Transverse colon (tissue), 4 donors: Measurements from ENCODE around the gene IL1RL2. TPM values are rescaled to one million over a fixed set of nuclear protein-coding genes. Genes with fewer than 3 reads are reported as not detected.

Source experiments
- DNase-seq: peaks from one replicate; pipeline ENCODE4 v3.0.0-alpha.2; 2019
- H3K27ac ChIP-seq, 4 donors: fragments of 200-600 bp; sonication (generic); 2 replicates each; pipeline ENCODE4 v1.5.1; 2016 to 2018; ENCODE audit warnings: inconsistent platforms in 4 of 4
- H3K27me3 ChIP-seq: fragments of 200-600 bp; sonication (generic); 2 replicates; pipeline ENCODE4 v1.5.1; 2017; ENCODE audit warnings: inconsistent platforms
- H3K36me3 ChIP-seq, 4 donors: fragments of 200-600 bp; sonication (generic); 2 replicates each; pipeline ENCODE4 v1.5.1; 2017 to 2019; ENCODE audit warnings: inconsistent platforms in 4 of 4
- H3K4me1 ChIP-seq, 4 donors: fragments of 200-600 bp; sonication (generic); 2 replicates each; pipeline ENCODE4 v1.5.1; 2017 to 2020; ENCODE audit warnings: inconsistent platforms in 4 of 4
- H3K4me3 ChIP-seq, 4 donors: fragments of 200-600 bp; sonication (generic); 1 replicate in 1 of 4; 2 replicates in 3 of 4; pipeline versions ENCODE4 v1.5.1 to v1.6.1; 2017 to 2019; ENCODE audit warnings: inconsistent platforms in 4 of 4
- H3K9me3 ChIP-seq, 2 donors: fragments of 200-600 bp; sonication (generic); 2 replicates each; pipeline ENCODE4 v1.5.1; 2017 to 2019; ENCODE audit warnings: inconsistent platforms in 2 of 2
- EP300 ChIP-seq: sonication (generic); formaldehyde crosslinking; IDR thresholded peaks from one replicate; pipeline ENCODE4 v1.6.1; 2017; ENCODE audit warnings: antibody characterized with exemption, low read depth
- POLR2A ChIP-seq: fragments of 450-650 bp; IDR thresholded peaks from one replicate; pipeline ENCODE4 v1.6.1; 2016; ENCODE audit warnings: antibody characterized with exemption, mild to moderate bottlenecking, moderate library complexity
- POLR2AphosphoS5 ChIP-seq, 3 donors: sonication (generic); formaldehyde crosslinking; IDR thresholded peaks; one replicate each; pipeline ENCODE4 v1.6.1; 2016; ENCODE audit warnings: antibody characterized with exemption in 3 of 3
- WGBS, 2 donors: methylation state at CpG; one replicate each; pipeline ENCODE4 v1.1.5; 2018; ENCODE audit warnings: low coverage in 1 of 2; 5-methylcytosine and 5-hydroxymethylcytosine counted together
- in situ Hi-C, 4 donors: fragments of 200-750 bp; cut with MboI; loops; one replicate each; pipeline versions ENCODE4 v1.15.0 to v1.15.1; 2017; ENCODE audit warnings: low sequenced_read_pairs in 3 of 4, low pct_ligation_motif_present in 1 of 4, low pct_unique_long_range_greater_than_20kb in 1 of 4
- intact Hi-C: fragments of 100-400 bp; cut with DNase I; formaldehyde crosslinking; loops from one replicate; pipeline ENCODE4 v1.15.1; 2023; ENCODE audit warnings: low total_unique reads
- total RNA-seq, 4 donors: library from RNA; depleted of rRNA; stranded (reverse); fragments of >200 nt; gene quantifications; one replicate each; pipeline ENCODE4 v1.1.0, GENCODE V29; 2016
- TF ChIP-seq, protein P1 (sequence below), 5 experiments: fragments of 200-600 bp in 3 of 5; fragments of 450-650 bp in 2 of 5; sonication (generic) in 3 of 5; IDR thresholded peaks; 1 replicate in 2 of 5; 2 replicates in 3 of 5; pipeline ENCODE4 v1.5.1; 2016 to 2017; ENCODE audit warnings: antibody characterized with exemption in 5 of 5, inconsistent platforms in 3 of 5, mild to moderate bottlenecking in 2 of 5, moderate library complexity in 1 of 5

Gene IL1RL2
- total RNA-seq, 4 donors from 2014 or later, result 1.5 to 1.9 TPM; not detected in 2

- DNase-seq, result no peak
Observed at GRCh38 chr2:102253753-102254150, 66.9 kb downstream of the IL1RL2 start.

DNA sequence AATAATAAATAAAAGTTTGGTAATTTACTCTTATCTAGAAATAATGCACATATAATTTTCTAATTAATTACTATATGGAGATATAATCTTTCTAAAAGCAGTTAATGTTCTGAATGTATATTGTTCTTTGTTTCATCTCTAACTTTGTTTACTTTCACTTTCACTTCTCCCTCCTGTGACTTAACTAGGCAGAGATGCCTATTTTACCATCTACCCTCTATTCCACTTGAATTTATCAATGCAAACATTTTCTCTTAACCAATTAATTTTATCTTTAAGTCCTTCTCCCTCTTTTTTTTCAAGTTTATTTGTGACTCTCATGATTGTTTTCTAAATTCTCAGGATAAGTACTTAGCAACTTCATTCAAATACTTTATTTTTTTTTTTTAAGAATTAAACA, 69.5 kb downstream of the IL1RL2 start:
- Histone ChIP-seq H3K4me1 (peaks cover 0 to 7% (median 3%) of the 10 kb centered on the region in 4 donors), H3K4me3 (no peak overlapping the region), H3K27ac (no peak overlapping the region), H3K27me3 (no peaks in the 10 kb centered on the region), H3K36me3 (no peaks in the 10 kb centered on the region), H3K9me3 (no peaks in the 10 kb centered on the region)
- TF ChIP-seq POLR2AphosphoS5 (IDR thresholded peaks at IDR 0.05) (no peak), EP300 (no peak), POLR2A (no peak)
- TF ChIP-seq, protein P1, sequence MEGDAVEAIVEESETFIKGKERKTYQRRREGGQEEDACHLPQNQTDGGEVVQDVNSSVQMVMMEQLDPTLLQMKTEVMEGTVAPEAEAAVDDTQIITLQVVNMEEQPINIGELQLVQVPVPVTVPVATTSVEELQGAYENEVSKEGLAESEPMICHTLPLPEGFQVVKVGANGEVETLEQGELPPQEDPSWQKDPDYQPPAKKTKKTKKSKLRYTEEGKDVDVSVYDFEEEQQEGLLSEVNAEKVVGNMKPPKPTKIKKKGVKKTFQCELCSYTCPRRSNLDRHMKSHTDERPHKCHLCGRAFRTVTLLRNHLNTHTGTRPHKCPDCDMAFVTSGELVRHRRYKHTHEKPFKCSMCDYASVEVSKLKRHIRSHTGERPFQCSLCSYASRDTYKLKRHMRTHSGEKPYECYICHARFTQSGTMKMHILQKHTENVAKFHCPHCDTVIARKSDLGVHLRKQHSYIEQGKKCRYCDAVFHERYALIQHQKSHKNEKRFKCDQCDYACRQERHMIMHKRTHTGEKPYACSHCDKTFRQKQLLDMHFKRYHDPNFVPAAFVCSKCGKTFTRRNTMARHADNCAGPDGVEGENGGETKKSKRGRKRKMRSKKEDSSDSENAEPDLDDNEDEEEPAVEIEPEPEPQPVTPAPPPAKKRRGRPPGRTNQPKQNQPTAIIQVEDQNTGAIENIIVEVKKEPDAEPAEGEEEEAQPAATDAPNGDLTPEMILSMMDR (IDR thresholded peaks at IDR 0.05), result no peak
- DNase-seq, result no peak
- in situ Hi-C loops (loop anchor here in 3 of 4 donors (10.0 kb wide), 4 partner anchors 89 to 189 kb away; partner anchors contain the start of gene IL18R1 (in 1 of the 3)), intact Hi-C loops (no loop called here)

More at GRCh38 chr2:102253753-102254150, 66.9 kb downstream of the IL1RL2 start:
- Histone ChIP-seq H3K4me1 (peaks cover 0 to 14% (median 5%) of the 10 kb centered on the region in 4 donors), H3K36me3 (no peaks in the 10 kb centered on the region), H3K27ac (no peak overlapping the region), H3K27me3 (peaks cover 5% of the 10 kb centered on the region), H3K4me3 (no peak overlapping the region), H3K9me3 (no peaks in the 10 kb centered on the region)
- intact Hi-C loops, result no loop called here
- TF ChIP-seq POLR2AphosphoS5 (IDR thresholded peaks at IDR 0.05) (no peak), EP300 (no peak), POLR2A (no peak)
- TF ChIP-seq, protein P1 (IDR thresholded peaks at IDR 0.05), result no peak
- in situ Hi-C loops, result loop anchor here in 3 of 4 donors (10.0 kb wide), 4 partner anchors 91 to 191 kb away; partner anchors contain the start of gene IL18R1 (in 1 of the 3)
- WGBS, 2 donors, result 37 to 55% methylated on average over 2 of the region's 2 CpGs

- no peaks in the 10 kb centered on the region for H3K9me3 ChIP-seq
- no peak for DNase-seq
- peaks cover 0 to 4% (median 0%) of the 10 kb centered on the region in 4 donors for H3K4me1 ChIP-seq
- intact Hi-C loops, result no loop called here
- 86 to 88% methylated on average over 2 to 5 of the region's 5 CpGs for WGBS, 2 donors
- TF ChIP-seq POLR2AphosphoS5 (IDR thresholded peaks at IDR 0.05) (no peak), EP300 (no peak), POLR2A (no peak)
- TF ChIP-seq, protein P1 (IDR thresholded peaks at IDR 0.05), result no peak
- no peaks in the 10 kb centered on the region for H3K27me3 ChIP-seq
- in situ Hi-C loops, result loop anchor here in 3 of 4 donors (10.0 kb wide), 4 partner anchors 88 to 188 kb away; partner anchors contain the start of gene IL18R1 (in 1 of the 3)
- H3K4me3 ChIP-seq, result no peak overlapping the region
- no peaks in the 10 kb centered on the region for H3K36me3 ChIP-seq
- H3K27ac ChIP-seq, result no peak overlapping the region
Observed at GRCh38 chr2:102256874-102257462, 70.1 kb downstream of the IL1RL2 start.

GRCh38 chr2:102258025-102258385, 71.2 kb downstream of the IL1RL2 start:
- TF ChIP-seq EP300, result no peak
- no peak for TF ChIP-seq POLR2A
- TF ChIP-seq POLR2AphosphoS5 (IDR thresholded peaks at IDR 0.05), result no peak
- TF ChIP-seq, protein P1 (IDR thresholded peaks at IDR 0.05), result no peak
- no peaks in the 10 kb centered on the region for H3K27me3 ChIP-seq
- H3K27ac ChIP-seq, result no peak overlapping the region
- no peak for DNase-seq
- H3K9me3 ChIP-seq, result no peaks in the 10 kb centered on the region
- intact Hi-C loops, result no loop called here
- in situ Hi-C loops, result loop anchor here in 3 of 4 donors (10.0 kb wide), 4 partner anchors 87 to 187 kb away; partner anchors contain the start of gene IL18R1 (in 1 of the 3)
- no peak overlapping the region for H3K4me3 ChIP-seq
- peaks cover 0 to 4% (median 0%) of the 10 kb centered on the region in 4 donors for H3K4me1 ChIP-seq
- 79 to 88% methylated on average over 2 of the region's 2 CpGs for WGBS, 2 donors
- no peaks in the 10 kb centered on the region for H3K36me3 ChIP-seq
